ENCODE measurements around the gene MYH13.

MYH13 gene

GRCh38 chr17:10339051-10339450 is 33.8 kb downstream of the MYH13 start:
- DNase-seq = no peak

GRCh38 chr17:10337976-10338375 is 34.8 kb downstream of the MYH13 start:
- DNase-seq = peak; percentile 36

- no peak for DNase-seq
These were observed 35.7 kb downstream of the MYH13 start for GRCh38 chr17:10337136-10337535.

DNA sequence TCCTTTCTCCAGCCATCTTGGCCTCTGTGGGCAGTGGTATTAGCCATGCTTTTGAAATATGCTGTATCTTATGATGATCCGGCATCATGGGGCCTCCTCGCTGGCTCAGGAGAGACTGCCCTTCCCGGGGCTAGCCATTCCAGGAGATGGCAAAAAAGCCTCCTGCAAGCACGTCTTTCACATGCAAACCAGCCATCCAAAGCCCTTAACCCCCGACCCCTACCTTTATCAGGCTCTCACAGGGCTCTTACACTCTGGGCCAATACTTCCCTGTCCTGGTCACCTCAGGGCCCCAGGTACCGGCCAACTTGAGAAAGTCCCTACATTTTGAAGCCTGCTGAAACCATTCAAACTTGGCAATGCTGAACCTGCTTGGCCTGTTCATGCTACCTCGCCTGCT is 36.4 kb downstream of the MYH13 start:
- DNase-seq = no peak

- DNase-seq = no peak
These were observed 40.3 kb downstream of the MYH13 start for GRCh38 chr17:10332515-10332914.

GRCh38 chr17:10328971-10329923 is 43.6 kb downstream of the MYH13 start:
- no peak for DNase-seq

DNA sequence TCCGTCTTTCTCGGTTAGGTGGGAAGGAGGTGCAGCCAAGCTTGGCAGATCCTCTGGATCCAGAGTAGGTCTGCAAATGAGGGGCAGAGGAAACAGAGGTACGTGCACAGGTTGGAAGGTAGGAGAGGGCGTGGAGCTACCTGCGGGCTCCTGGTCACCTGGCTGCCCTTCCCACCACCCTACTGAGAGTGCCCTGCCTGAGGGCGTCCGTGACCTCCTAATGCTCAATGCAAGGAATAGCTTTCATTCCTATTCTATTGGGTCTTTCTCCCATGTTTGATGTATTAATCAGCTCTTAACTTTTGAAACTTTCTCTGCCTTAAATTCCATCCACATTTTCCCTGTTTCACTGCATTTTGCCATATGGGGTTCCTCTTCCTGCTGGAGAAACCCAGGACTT is 44.6 kb downstream of the MYH13 start:
- DNase-seq = no peak

DNA sequence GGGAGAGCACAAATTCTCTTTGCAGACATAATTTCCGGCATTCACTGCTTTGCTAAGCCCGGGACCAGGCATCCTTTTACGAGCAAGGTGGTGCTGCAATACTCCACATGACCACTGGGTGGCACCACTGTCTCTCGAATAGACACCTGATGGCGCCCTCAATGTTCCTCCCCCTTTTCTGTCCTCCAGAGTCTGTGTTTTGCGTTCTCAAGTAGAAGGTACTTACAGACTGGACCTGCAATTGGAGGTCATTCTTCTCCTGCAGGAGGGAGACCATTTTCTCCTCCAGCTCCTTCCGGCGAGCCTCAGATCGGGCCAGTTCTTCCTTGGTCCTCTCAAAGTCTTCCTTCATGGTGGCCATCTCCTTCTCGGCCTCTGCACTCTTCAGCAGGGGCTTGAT is 45.2 kb downstream of the MYH13 start:
- DNase-seq = peak; percentile 10

DNA sequence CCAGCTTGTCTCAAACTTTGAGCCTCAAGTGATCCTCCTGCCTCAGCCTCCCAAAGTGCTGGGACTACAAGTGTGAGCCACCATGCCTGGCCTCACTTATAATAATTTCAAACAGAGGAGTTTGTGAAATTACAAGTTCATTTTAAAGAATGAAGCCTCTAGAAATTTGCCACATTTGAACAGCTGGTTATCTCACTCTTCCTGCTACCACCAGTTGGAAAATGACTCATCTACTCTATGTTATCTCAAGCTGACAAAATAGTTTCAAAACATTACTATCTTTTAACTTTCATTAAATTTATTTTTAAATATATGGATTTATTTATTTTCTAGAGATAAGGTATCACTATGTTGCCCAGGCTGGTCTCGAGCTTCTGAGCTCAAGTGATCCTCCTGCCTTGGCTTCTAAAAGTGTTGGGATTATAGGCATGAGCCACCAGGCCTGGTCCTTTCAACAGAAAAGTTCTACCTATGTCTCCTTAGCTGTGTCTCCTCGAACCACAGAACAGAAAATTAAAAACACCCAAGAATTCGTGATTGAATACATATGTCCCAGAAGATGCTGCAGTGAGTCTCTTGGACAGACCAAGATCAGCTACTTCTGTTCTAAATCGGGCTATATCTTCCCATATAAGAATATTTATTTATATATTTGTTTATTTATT is 47.6 kb downstream of the MYH13 start:
- DNase-seq = no peak

GRCh38 chr17:10323812-10324610 is 48.8 kb downstream of the MYH13 start:
- DNase-seq = no peak

GRCh38 chr17:10318535-10318934 is 54.3 kb downstream of the MYH13 start:
- no peak for DNase-seq

GRCh38 chr17:10317543-10317834 is 55.3 kb downstream of the MYH13 start:
- no peak for DNase-seq

- DNase-seq = no peak
These were observed 55.8 kb downstream of the MYH13 start for GRCh38 chr17:10316801-10317542.

DNA sequence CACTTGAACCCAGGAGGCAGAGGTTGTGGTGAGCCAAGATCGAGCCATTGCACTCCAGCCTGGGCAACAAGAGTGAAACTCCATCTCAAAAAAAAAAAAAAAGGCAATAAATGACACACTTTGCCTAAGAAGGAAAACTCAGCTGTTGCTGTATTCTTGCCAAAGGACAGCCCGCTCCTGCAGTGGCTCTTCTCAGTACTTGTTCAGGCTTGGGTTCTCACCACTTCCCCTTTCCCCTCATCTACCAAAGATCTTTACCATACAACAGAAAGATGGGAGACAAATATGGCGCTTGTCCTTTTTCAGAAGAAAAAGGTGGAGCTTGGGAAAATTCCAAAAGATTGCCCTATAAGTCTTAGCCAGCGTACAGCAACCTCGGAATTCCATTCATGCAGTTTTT is 58.5 kb downstream of the MYH13 start:
- DNase-seq = no peak

DNA sequence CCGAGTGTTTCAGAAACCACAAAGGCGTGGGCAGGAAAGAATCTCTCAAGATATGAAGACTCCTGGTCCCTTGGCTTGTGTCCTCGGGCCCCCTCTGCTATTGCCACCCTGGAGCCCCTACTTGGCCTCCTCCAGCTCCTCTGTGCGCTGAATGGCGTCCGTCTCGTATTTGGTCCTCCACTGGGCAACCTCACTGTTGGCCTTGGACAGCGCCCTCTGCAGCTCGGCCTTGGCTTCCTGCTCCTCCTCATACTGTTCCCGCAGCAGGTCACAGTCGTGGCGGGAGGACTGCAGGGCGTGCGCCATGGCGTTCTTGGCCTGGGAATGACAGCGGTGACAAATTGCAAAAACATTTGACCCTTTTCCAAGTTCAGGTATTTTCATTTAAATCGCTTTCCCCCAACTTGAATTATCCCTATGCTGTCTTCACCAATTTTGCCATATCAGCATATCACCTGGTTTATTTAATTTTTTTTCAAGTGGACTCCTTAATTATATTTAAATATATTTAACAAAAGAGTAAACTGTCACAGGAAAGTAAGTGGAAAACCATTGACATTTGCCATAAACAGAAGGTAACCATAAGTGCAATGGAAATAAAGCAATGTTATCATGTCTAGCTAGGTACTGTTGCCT is 59.7 kb downstream of the MYH13 start:
- no peak for DNase-seq

GRCh38 chr17:10311131-10311530 is 61.7 kb downstream of the MYH13 start:
- no peak for DNase-seq

DNA sequence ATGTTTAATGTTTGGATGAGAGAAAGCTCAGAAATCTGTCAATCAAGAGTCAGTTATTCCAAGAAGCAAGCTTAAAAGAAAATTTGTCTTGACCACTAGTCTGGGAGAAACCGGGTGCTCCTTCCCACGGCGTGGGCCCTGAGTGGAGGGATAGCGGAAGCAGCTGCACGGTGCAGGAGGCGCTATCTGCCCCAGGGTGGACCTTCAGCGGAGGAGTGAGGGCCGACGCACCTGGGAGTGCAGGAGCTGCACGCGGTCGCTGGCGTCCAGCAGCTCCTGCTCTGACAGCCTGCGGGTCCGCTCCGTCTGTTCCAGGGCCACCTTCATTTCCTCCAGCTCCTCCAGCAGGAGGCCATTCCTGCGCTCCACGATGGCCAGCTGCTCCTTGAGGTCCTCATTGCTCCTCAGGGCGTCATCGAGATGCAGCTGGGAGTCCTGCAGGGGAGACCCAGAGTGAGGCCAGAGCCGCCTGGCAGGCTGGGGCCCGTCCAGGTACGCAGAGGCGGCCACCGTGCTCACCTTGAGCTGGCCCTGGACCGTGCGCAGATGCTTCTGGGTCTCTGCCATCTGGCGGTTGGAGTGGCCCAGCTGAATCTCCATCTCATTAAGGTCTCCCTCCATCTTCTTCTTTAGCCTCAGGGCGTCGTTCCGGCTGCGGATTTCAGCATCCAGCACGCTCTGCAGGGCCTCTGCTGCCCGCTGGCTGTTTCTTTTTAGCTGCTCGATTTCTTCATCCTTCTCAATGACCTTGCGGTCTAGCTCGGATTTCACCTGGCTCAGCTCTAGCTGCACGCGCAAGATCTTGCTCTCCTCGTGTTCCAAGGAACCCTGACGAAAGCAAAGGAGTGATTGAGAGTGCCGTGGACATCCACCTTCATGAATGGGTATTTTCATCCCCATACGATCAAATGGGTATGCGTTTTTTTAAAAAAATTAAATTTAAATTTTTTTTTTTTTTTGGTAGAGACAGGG is 63.5 kb downstream of the MYH13 start:
- DNase-seq = no peak

- no peak for DNase-seq
These were observed 66.2 kb downstream of the MYH13 start for GRCh38 chr17:10306585-10306984.

DNA sequence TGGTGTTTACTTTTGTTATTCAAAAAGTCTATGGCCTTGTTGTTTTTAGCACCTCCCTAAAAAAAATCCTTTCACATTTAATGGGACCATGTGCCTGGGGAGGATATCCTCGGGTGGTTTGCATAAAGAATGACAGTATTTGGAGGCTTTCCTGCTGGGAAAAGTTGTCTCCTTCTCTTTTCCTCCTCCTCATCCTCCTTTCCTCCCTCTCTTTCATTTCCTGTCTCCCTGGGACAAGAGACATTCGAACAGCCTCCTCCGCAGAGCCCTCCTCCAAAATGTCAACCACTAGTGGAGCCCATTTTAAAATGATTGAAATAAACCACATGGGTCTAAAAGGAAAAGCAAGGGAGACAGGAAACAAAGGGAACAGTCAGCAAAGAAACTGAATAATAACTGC is 67.4 kb downstream of the MYH13 start:
- DNase-seq = no peak

DNA sequence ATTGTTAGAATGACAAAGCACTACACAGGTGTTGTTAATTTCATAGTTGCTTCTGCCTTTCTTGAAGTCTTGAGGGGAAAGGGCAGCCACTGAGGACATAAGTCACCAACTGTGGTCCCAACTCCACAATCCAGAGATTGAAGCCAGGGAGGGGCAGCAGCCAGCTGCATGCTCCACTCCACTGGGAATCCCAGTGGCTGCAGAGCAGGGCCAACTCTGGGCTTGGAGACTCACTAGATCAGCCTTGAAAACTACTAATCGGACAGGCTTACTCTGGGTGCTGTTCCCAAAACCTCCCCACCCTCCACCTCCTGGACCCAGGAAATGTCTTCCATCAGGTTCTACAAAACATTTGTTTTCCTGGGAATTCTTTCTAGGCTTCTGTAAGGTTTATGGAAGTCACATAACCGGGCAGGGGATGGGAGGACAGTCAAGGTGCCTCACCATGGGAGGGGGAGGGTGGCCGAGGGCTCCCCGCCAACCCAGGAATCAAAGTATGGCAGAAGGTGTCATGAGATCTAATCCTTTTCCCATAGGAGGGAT is 68.0 kb downstream of the MYH13 start:
- no peak for DNase-seq

DNA sequence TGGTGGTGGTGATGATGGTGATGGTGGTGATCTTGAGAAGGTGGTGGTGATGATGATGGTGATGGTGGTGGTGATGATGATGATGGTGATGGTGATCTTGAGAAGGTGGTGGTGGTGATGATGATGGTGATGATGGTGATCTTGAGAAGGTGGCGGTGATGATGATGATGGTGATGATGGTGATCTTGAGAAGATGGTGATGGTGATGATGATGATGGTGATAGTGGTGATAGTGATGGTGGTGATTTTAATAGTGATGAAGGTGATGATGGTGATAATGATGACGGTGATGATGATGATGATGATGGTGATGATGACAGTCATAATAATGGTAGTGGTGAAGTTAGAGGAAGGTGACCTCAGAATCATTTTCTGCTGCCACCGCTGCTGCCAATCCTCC is 75.1 kb downstream of the MYH13 start:
- DNase-seq = no peak
